Measurements from ENCODE around the gene ILK.

ILK gene

DNA sequence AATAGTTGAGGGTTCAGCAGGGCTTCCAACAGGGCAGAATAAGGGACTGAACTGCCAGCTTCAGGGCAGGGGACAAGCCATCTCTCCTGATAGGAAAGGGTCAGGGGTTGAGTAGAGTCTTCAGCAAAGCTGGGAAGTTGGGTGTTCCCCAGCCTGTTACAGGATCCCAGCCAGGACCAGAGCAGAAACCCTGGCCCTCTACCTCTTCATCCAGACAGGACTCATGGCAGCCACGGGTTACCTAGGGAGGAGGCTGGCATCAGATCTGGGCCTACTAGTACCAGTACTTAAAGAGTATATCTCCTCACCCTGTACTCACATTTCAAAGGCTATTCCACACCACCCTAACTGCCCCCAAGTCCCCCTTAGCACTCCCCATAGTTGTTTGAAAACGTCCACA is 10.9 kb downstream of the ILK start:
- no peak overlapping the region for H3K18ac ChIP-seq (ENCODE audit: low read length)
- no peaks in the 10 kb centered on the region for H3K4me1 ChIP-seq (ENCODE audit: control insufficient read depth, low read depth, low read length)
- H4K8ac ChIP-seq (ENCODE audit: low read depth, low read length), result no peak overlapping the region
- no peaks in the 10 kb centered on the region for H3K27me3 ChIP-seq (ENCODE audit: insufficient read depth, low read length, poor library complexity)
- H3K79me2 ChIP-seq (ENCODE audit: control insufficient read depth, insufficient read depth, low read length), result peaks cover 14% of the 10 kb centered on the region
- H3K36me3 ChIP-seq (ENCODE audit: control insufficient read depth, insufficient read depth, low read length), result peaks cover 7% of the 10 kb centered on the region
- no peak overlapping the region for H2BK120ac ChIP-seq (ENCODE audit: low read depth, low read length)
- H2BK15ac ChIP-seq (replicated peaks; ENCODE audit: low read depth), result no peak overlapping the region
- H4K5ac ChIP-seq (ENCODE audit: low read length), result no peak overlapping the region
- H2BK5ac ChIP-seq (ENCODE audit: low read length), result no peak overlapping the region
- no peak overlapping the region for H3K4ac ChIP-seq (ENCODE audit: low read depth, low read length)
- no peak overlapping the region for H3K56ac ChIP-seq (ENCODE audit: low read length)
- H3K4me3 ChIP-seq (ENCODE audit: low read length), result no peak overlapping the region
- H3K79me1 ChIP-seq (ENCODE audit: low read length), result peaks cover 14% of the 10 kb centered on the region
- no peak overlapping the region for H3K9ac ChIP-seq (ENCODE audit: low read length)
- DNase-seq, result no peak
- H3K27ac ChIP-seq (ENCODE audit: low read depth, low read length), result no peak overlapping the region
- H3K23ac ChIP-seq (ENCODE audit: low read length), result no peak overlapping the region
- H3K4me2 ChIP-seq (ENCODE audit: low read length), result no peak overlapping the region
- no CpG with 5 or more reads among the region's 2 CpGs for WGBS (ENCODE audit: extremely low coverage, insufficient coverage, low lambda C conversion rate)
- no peak overlapping the region for H2AK5ac ChIP-seq (ENCODE audit: low read length)

DNA sequence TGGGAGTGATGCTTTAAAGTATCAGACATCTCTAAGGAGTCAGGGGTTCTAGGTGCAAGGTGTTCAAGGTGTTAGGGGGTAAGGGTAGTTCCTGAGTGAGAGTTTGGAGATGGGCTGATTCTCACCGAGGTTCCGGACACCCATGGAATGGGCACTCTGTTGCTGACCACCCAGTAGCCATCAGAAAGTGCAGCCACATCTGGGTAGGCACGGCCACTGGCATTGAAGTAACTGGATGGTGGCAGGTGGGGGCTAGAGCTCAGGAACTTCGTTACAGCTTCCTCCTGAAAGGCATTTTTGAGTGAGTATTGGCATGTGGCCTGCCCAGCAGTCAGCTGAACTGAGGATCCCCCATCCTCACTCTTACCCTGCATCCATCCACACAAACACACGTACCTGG is 11.5 kb downstream of the ILK start:
- Histone ChIP-seq H4K8ac (ENCODE audit: low read depth, low read length) (no peak overlapping the region), H3K79me1 (ENCODE audit: low read length) (peaks cover 14% of the 10 kb centered on the region), H2AK5ac (ENCODE audit: low read length) (no peak overlapping the region), H3K27me3 (ENCODE audit: insufficient read depth, low read length, poor library complexity) (no peaks in the 10 kb centered on the region), H3K56ac (ENCODE audit: low read length) (no peak overlapping the region), H3K9ac (ENCODE audit: low read length) (no peak overlapping the region), H3K23ac (ENCODE audit: low read length) (no peak overlapping the region), H3K4me3 (ENCODE audit: low read length) (no peak overlapping the region), H3K4me2 (ENCODE audit: low read length) (no peak overlapping the region), H4K5ac (ENCODE audit: low read length) (no peak overlapping the region), H2BK5ac (ENCODE audit: low read length) (no peak overlapping the region), H3K18ac (ENCODE audit: low read length) (no peak overlapping the region), H2BK120ac (ENCODE audit: low read depth, low read length) (no peak overlapping the region), H3K27ac (ENCODE audit: low read depth, low read length) (no peak overlapping the region), H3K4me1 (ENCODE audit: control insufficient read depth, low read depth, low read length) (no peaks in the 10 kb centered on the region), H3K4ac (ENCODE audit: low read depth, low read length) (no peak overlapping the region), H3K79me2 (ENCODE audit: control insufficient read depth, insufficient read depth, low read length) (peaks cover 14% of the 10 kb centered on the region), H2BK15ac (replicated peaks; ENCODE audit: low read depth) (no peak overlapping the region), H3K36me3 (ENCODE audit: control insufficient read depth, insufficient read depth, low read length) (peaks cover 1% of the 10 kb centered on the region)
- DNase-seq, result no peak
- WGBS (ENCODE audit: extremely low coverage, insufficient coverage, low lambda C conversion rate), result no CpG with 5 or more reads among the region's 5 CpGs

DNA sequence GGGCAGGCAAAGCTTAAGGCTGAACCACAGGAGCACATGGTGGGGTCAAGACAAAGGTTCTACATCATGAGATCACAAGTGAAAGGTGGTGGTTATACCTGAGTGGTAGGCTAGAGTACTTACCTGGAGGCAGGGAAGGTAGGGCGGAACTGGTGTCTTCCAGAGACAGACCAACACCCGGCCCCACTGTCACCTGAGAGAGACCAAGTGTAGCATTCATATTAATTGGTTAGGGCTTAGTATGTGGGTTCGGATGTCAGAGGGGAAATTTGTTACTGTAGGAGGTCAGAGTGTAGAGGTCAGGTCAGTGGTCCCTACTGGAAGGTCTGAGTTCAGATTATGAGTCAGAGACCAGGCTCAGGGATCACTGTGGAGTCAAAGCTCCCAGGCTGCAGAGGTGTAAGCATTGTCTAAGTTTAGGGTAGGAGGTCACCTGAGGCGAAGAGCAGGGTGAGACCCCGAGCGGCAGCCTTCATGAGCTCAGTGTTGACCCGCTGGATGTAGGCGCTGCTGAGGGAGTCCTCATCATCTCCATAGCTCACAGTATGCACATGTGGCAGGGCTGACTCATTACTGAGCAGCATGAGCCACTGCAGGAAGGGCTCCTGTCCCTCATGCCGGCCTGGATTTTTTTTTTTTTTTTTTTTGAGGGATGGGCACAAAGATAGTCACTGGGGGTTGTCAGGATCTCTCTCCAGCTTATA is 12.5 kb downstream of the ILK start:
- no peak overlapping the region for H2BK15ac ChIP-seq (replicated peaks; ENCODE audit: low read depth)
- peaks cover 10% of the 10 kb centered on the region for H3K79me1 ChIP-seq (ENCODE audit: low read length)
- H3K4me3 ChIP-seq (ENCODE audit: low read length), result no peak overlapping the region
- H3K4ac ChIP-seq (ENCODE audit: low read depth, low read length), result no peak overlapping the region
- H3K56ac ChIP-seq (ENCODE audit: low read length), result no peak overlapping the region
- no peak overlapping the region for H3K4me2 ChIP-seq (ENCODE audit: low read length)
- no peak overlapping the region for H2BK120ac ChIP-seq (ENCODE audit: low read depth, low read length)
- H3K27me3 ChIP-seq (ENCODE audit: insufficient read depth, low read length, poor library complexity), result no peaks in the 10 kb centered on the region
- H3K27ac ChIP-seq (ENCODE audit: low read depth, low read length), result no peak overlapping the region
- H2BK5ac ChIP-seq (ENCODE audit: low read length), result no peak overlapping the region
- no peak for DNase-seq
- no peaks in the 10 kb centered on the region for H3K36me3 ChIP-seq (ENCODE audit: control insufficient read depth, insufficient read depth, low read length)
- H3K23ac ChIP-seq (ENCODE audit: low read length), result no peak overlapping the region
- H2AK5ac ChIP-seq (ENCODE audit: low read length), result no peak overlapping the region
- H4K5ac ChIP-seq (ENCODE audit: low read length), result no peak overlapping the region
- no peak overlapping the region for H3K9ac ChIP-seq (ENCODE audit: low read length)
- no peak overlapping the region for H3K18ac ChIP-seq (ENCODE audit: low read length)
- H3K4me1 ChIP-seq (ENCODE audit: control insufficient read depth, low read depth, low read length), result no peaks in the 10 kb centered on the region
- peaks cover 10% of the 10 kb centered on the region for H3K79me2 ChIP-seq (ENCODE audit: control insufficient read depth, insufficient read depth, low read length)
- no peak overlapping the region for H4K8ac ChIP-seq (ENCODE audit: low read depth, low read length)
- no CpG with 5 or more reads among the region's 9 CpGs for WGBS (ENCODE audit: extremely low coverage, insufficient coverage, low lambda C conversion rate)

DNA sequence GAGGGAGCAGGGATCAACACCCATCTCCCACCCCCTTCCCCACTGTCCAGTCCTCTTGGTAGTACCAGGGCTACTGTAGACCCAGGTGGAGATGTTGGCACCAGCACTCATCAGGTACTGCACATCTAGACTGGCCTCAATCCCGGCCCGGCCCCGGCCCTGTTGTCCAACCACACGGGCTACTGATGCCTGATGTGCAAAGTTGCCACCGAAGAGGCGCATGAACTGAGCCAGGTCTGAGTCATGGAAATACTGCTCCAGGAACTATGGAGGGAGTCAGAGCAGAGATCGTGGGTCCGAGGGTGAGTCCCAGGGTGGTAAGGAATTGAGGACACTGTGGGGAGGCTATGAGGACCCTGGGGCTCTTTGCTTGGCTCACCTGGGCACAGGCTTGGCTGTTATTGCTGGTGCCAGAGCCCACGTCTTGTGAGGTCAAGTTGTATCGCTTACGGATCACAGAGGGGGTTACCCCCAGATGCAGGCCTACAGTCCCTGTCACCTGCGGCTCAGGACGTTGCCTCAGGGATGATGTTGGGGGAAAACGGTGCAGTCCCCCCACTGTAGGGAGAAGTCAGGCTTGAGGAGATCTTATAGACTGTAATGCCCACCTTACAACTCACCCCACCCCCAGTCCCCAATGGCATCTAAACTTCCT is 13.1 kb downstream of the ILK start:
- Histone ChIP-seq H3K18ac (ENCODE audit: low read length) (no peak overlapping the region), H3K79me2 (ENCODE audit: control insufficient read depth, insufficient read depth, low read length) (peaks cover 3% of the 10 kb centered on the region), H2AK5ac (ENCODE audit: low read length) (no peak overlapping the region), H3K27ac (ENCODE audit: low read depth, low read length) (no peak overlapping the region), H3K4me1 (ENCODE audit: control insufficient read depth, low read depth, low read length) (no peaks in the 10 kb centered on the region), H2BK15ac (replicated peaks; ENCODE audit: low read depth) (no peak overlapping the region), H3K9ac (ENCODE audit: low read length) (no peak overlapping the region), H2BK120ac (ENCODE audit: low read depth, low read length) (no peak overlapping the region), H3K56ac (ENCODE audit: low read length) (no peak overlapping the region), H3K4me2 (ENCODE audit: low read length) (no peak overlapping the region), H4K8ac (ENCODE audit: low read depth, low read length) (no peak overlapping the region), H3K4ac (ENCODE audit: low read depth, low read length) (no peak overlapping the region), H3K23ac (ENCODE audit: low read length) (no peak overlapping the region), H4K5ac (ENCODE audit: low read length) (no peak overlapping the region), H3K79me1 (ENCODE audit: low read length) (peaks cover 5% of the 10 kb centered on the region), H3K4me3 (ENCODE audit: low read length) (no peak overlapping the region), H2BK5ac (ENCODE audit: low read length) (no peak overlapping the region), H3K27me3 (ENCODE audit: insufficient read depth, low read length, poor library complexity) (no peaks in the 10 kb centered on the region), H3K36me3 (ENCODE audit: control insufficient read depth, insufficient read depth, low read length) (no peaks in the 10 kb centered on the region)
- WGBS (ENCODE audit: extremely low coverage, insufficient coverage, low lambda C conversion rate), result no CpG with 5 or more reads among the region's 14 CpGs
- DNase-seq, result no peak

DNA sequence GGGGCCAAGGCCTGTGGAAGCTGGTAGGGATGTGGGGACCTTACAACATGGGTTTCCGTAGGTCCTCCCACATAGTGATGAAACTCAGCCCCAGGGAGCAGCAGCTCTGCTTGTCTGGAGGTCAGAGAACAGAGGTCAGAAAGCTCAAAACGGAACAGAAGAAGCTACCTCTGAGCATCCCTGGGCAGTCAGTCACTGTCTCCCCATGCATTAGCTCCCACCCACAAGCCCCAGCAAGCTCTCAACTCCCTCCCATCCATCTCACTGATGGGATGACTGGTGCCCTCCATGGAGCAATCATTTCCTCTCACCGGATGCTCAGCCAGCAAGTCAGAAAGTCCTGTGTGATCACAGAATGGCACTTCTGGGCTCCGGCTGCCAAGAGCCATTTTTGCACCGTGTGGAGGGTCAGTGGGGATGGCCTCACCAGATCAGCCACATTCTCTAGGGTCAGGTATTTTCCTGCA is 13.8 kb downstream of the ILK start:
- Histone ChIP-seq H3K4me2 (ENCODE audit: low read length) (no peak overlapping the region), H2BK120ac (ENCODE audit: low read depth, low read length) (no peak overlapping the region), H3K18ac (ENCODE audit: low read length) (no peak overlapping the region), H3K23ac (ENCODE audit: low read length) (no peak overlapping the region), H4K5ac (ENCODE audit: low read length) (no peak overlapping the region), H3K9ac (ENCODE audit: low read length) (no peak overlapping the region), H3K79me2 (ENCODE audit: control insufficient read depth, insufficient read depth, low read length) (peaks cover 2% of the 10 kb centered on the region), H3K27ac (ENCODE audit: low read depth, low read length) (no peak overlapping the region), H3K4me1 (ENCODE audit: control insufficient read depth, low read depth, low read length) (no peaks in the 10 kb centered on the region), H3K79me1 (ENCODE audit: low read length) (peaks cover 5% of the 10 kb centered on the region), H3K56ac (ENCODE audit: low read length) (no peak overlapping the region), H2AK5ac (ENCODE audit: low read length) (no peak overlapping the region), H2BK15ac (replicated peaks; ENCODE audit: low read depth) (no peak overlapping the region), H3K4me3 (ENCODE audit: low read length) (no peak overlapping the region), H3K36me3 (ENCODE audit: control insufficient read depth, insufficient read depth, low read length) (no peaks in the 10 kb centered on the region), H3K27me3 (ENCODE audit: insufficient read depth, low read length, poor library complexity) (no peaks in the 10 kb centered on the region), H2BK5ac (ENCODE audit: low read length) (no peak overlapping the region), H4K8ac (ENCODE audit: low read depth, low read length) (no peak overlapping the region), H3K4ac (ENCODE audit: low read depth, low read length) (no peak overlapping the region)
- no CpG with 5 or more reads among the region's 5 CpGs for WGBS (ENCODE audit: extremely low coverage, insufficient coverage, low lambda C conversion rate)
- DNase-seq, result no peak

Measured in mesendoderm (in vitro differentiated cells).